ENCODE data around the gene TM9SF1. TPM values are rescaled to one million over a fixed set of nuclear protein-coding genes. Genes with fewer than 3 reads are reported as not detected.
A peak's percentile ranks its signal among the peaks of the same experiment; 100 is the strongest.

The TM9SF1 gene
- total and polyA plus RNA-seq, 2 of the 13 experiments (the other 11 are each of a cell fraction or from before 2014, with no cell fraction given), result 83.2 to 110 TPM

DNA sequence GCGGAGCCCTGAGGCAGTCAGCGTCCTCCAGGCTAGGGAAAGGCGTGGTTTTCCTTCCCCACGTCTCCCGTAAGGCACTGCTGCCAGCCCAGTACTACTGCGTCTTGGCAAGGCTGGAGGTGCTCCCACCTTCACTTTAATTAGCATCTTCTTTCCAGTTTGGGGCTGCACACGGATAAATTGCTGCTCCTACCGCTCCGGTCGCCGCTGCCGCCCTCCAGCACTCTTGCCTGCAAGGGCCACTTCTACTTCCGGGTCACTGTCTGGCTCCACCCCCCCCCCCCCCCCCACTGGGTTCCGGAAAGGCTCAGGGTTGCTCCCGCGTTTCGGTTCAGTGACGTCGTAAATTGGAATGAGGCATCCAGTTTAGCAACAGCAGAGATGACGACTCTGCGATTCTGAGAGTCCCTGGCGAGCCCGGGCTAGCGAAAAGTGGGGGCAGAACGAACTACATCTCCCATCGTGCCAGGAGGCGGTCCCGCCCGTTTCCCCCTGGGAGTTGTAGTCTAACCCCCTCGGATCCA, 36.9 kb upstream of the TM9SF1 start, which contains the start of gene NEDD8 (continued):
- TF ChIP-seq NFIB (CRISPR knock-in tag; IDR thresholded peaks at IDR 0.05; ENCODE audit: borderline replicate concordance) (0 out of 2 replicates have a peak, but pooled peaks have one; percentile 74), XBP1 (CRISPR knock-in tag; IDR thresholded peaks at IDR 0.05) (no peak), ZNF816 (CRISPR knock-in tag; IDR thresholded peaks at IDR 0.05; ENCODE audit: borderline replicate concordance) (peak; percentile 83; the same call in 1 of the 2 replicates), ZNF841 (CRISPR knock-in tag; IDR thresholded peaks at IDR 0.05; ENCODE audit: borderline replicate concordance) (no peak), ZNF143 (CRISPR knock-in tag; IDR thresholded peaks at IDR 0.05) (peak; percentile 91), ZNF207 (IDR thresholded peaks at IDR 0.05; ENCODE audit: borderline replicate concordance) (no peak), ZBTB20 (CRISPR knock-in tag; IDR thresholded peaks at IDR 0.05; ENCODE audit: borderline replicate concordance, low read depth) (peak; percentile 67; the same call in 1 of the 2 replicates), JUNB (CRISPR knock-in tag; IDR thresholded peaks at IDR 0.05; ENCODE audit: borderline replicate concordance) (no peak), ZNF567 (CRISPR knock-in tag; IDR thresholded peaks at IDR 0.05; ENCODE audit: borderline replicate concordance) (peak; percentile 35; the same call in 1 of the 2 replicates), TARDBP (CRISPR knock-in tag; IDR thresholded peaks at IDR 0.05) (0 out of 2 replicates have a peak, but pooled peaks have one; percentile 17), SYNCRIP (IDR thresholded peaks at IDR 0.05; ENCODE audit: insufficient read depth, low read depth, low read length) (no peak), ONECUT2 (CRISPR knock-in tag; IDR thresholded peaks at IDR 0.05) (no peak), ZNF570 (CRISPR knock-in tag; IDR thresholded peaks at IDR 0.05; ENCODE audit: borderline replicate concordance) (no peak), MEF2D (CRISPR knock-in tag; IDR thresholded peaks at IDR 0.05) (no peak; the same call in 1 of the 2 replicates), ZNF557 (CRISPR knock-in tag; IDR thresholded peaks at IDR 0.05) (no peak), ZNF724P (CRISPR knock-in tag; IDR thresholded peaks at IDR 0.05; ENCODE audit: borderline replicate concordance) (peak; percentile 5; the same call in 1 of the 2 replicates), ZNF773 (CRISPR knock-in tag; IDR thresholded peaks at IDR 0.05; ENCODE audit: borderline replicate concordance) (no peak)
- TF ChIP-seq, protein P1, sequence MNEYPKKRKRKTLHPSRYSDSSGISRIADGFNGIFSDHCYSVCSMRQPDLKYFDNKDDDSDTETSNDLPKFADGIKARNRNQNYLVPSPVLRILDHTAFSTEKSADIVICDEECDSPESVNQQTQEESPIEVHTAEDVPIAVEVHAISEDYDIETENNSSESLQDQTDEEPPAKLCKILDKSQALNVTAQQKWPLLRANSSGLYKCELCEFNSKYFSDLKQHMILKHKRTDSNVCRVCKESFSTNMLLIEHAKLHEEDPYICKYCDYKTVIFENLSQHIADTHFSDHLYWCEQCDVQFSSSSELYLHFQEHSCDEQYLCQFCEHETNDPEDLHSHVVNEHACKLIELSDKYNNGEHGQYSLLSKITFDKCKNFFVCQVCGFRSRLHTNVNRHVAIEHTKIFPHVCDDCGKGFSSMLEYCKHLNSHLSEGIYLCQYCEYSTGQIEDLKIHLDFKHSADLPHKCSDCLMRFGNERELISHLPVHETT (CRISPR knock-in tag; conservative IDR thresholded peaks at IDR 0.05), result 0 out of 2 replicates have a peak, but pooled peaks have one; percentile 69
- TF ChIP-seq, protein P2, sequence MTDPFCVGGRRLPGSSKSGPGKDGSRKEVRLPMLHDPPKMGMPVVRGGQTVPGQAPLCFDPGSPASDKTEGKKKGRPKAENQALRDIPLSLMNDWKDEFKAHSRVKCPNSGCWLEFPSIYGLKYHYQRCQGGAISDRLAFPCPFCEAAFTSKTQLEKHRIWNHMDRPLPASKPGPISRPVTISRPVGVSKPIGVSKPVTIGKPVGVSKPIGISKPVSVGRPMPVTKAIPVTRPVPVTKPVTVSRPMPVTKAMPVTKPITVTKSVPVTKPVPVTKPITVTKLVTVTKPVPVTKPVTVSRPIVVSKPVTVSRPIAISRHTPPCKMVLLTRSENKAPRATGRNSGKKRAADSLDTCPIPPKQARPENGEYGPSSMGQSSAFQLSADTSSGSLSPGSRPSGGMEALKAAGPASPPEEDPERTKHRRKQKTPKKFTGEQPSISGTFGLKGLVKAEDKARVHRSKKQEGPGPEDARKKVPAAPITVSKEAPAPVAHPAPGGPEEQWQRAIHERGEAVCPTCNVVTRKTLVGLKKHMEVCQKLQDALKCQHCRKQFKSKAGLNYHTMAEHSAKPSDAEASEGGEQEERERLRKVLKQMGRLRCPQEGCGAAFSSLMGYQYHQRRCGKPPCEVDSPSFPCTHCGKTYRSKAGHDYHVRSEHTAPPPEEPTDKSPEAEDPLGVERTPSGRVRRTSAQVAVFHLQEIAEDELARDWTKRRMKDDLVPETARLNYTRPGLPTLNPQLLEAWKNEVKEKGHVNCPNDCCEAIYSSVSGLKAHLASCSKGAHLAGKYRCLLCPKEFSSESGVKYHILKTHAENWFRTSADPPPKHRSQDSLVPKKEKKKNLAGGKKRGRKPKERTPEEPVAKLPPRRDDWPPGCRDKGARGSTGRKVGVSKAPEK (CRISPR knock-in tag; IDR thresholded peaks at IDR 0.05; ENCODE audit: borderline replicate concordance), result no peak; the same call in 1 of the 2 replicates
- TF ChIP-seq, protein P3, sequence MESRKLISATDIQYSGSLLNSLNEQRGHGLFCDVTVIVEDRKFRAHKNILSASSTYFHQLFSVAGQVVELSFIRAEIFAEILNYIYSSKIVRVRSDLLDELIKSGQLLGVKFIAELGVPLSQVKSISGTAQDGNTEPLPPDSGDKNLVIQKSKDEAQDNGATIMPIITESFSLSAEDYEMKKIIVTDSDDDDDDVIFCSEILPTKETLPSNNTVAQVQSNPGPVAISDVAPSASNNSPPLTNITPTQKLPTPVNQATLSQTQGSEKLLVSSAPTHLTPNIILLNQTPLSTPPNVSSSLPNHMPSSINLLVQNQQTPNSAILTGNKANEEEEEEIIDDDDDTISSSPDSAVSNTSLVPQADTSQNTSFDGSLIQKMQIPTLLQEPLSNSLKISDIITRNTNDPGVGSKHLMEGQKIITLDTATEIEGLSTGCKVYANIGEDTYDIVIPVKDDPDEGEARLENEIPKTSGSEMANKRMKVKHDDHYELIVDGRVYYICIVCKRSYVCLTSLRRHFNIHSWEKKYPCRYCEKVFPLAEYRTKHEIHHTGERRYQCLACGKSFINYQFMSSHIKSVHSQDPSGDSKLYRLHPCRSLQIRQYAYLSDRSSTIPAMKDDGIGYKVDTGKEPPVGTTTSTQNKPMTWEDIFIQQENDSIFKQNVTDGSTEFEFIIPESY (CRISPR knock-in tag; IDR thresholded peaks at IDR 0.05), result no peak
